Sigmoid colon (tissue), 7 donors: ENCODE measurements around the gene PNKD. TPM values are rescaled to one million over a fixed set of nuclear protein-coding genes. Genes with fewer than 3 reads are reported as not detected.

Source experiments
- DNase-seq: peaks from one replicate; pipeline ENCODE4 v3.0.0-alpha.2; 2019
- H3K27ac ChIP-seq, 4 donors: fragments of 200-600 bp; sonication (generic); one replicate each; pipeline ENCODE4 v1.5.1; 2016 to 2019; ENCODE audit warnings: mild to moderate bottlenecking in 1 of 4
- H3K27me3 ChIP-seq, 3 donors: fragments of 200-600 bp; sonication (generic); one replicate each; pipeline ENCODE4 v1.5.1; 2019; ENCODE audit warnings: mild to moderate bottlenecking in 1 of 3
- H3K36me3 ChIP-seq, 4 donors: fragments of 200-600 bp; sonication (generic); one replicate each; pipeline ENCODE4 v1.5.1; 2016 to 2019
- H3K4me1 ChIP-seq, 4 donors: fragments of 200-600 bp; sonication (generic); one replicate each; pipeline ENCODE4 v1.5.1; 2017 to 2019
- H3K4me3 ChIP-seq, 4 donors: fragments of 200-600 bp; sonication (generic); one replicate each; pipeline ENCODE4 v1.5.1; 2017 to 2019; ENCODE audit warnings: mild to moderate bottlenecking in 2 of 4, moderate library complexity in 1 of 4
- H3K9me3 ChIP-seq, 4 donors: fragments of 200-600 bp in 3 of 4; sonication (generic) in 3 of 4; one replicate each; pipeline versions ENCODE4 v1.5.1 to v1.6.1; 2013 to 2019
- CTCF ChIP-seq, 4 experiments: fragments of 450-650 bp in 3 of 4; fragments of 200-600 bp in 1 of 4; IDR thresholded peaks; one replicate each; pipeline ENCODE4 v1.5.1; 2016 to 2019; ENCODE audit warnings: antibody characterized with exemption in 4 of 4, mild to moderate bottlenecking in 3 of 4, moderate library complexity in 2 of 4
- EP300 ChIP-seq, 4 donors: sonication (generic); formaldehyde crosslinking; IDR thresholded peaks; one replicate each; pipeline ENCODE4 v1.6.1; 2017; ENCODE audit warnings: antibody characterized with exemption in 4 of 4
- POLR2A ChIP-seq, 2 donors: fragments of 450-650 bp; IDR thresholded peaks; one replicate each; pipeline ENCODE4 v1.6.1; 2016; ENCODE audit warnings: antibody characterized with exemption in 2 of 2, mild to moderate bottlenecking in 2 of 2, moderate library complexity in 2 of 2
- POLR2AphosphoS5 ChIP-seq, 4 donors: sonication (generic); formaldehyde crosslinking; IDR thresholded peaks; one replicate each; pipeline ENCODE4 v1.6.1; 2017; ENCODE audit warnings: antibody characterized with exemption in 4 of 4
- WGBS, 2 donors: extraction: QIAGEN DNeasy Blood & Tissue Kit; methylation state at CpG; one replicate each; pipeline ENCODE4 v1.1.7; 2013; 5-methylcytosine and 5-hydroxymethylcytosine counted together
- intact Hi-C: fragments of 100-400 bp; cut with DNase I; formaldehyde crosslinking; loops from one replicate; pipeline ENCODE4 v1.15.1; 2023
- polyA plus RNA-seq, 3 donors: library from polyadenylated mRNA; stranded (reverse); fragments of 200-250 nt; gene quantifications; one replicate each; pipeline ENCODE4 v1.2.3, GENCODE V29; 2013
- total RNA-seq, 4 donors: library from RNA; depleted of rRNA; stranded (reverse); fragments of >200 nt; gene quantifications; one replicate each; pipeline ENCODE4 v1.1.0, GENCODE V29; 2016
- donor health status: healthy with polysubstance abuse.
- donor health status: Bipolar disorder and iron deficiency.
- donor health status: healthy.

The PNKD gene
- total and polyA plus RNA-seq, 7 donors: 46.8 to 199 (median 95.1) TPM

GRCh38 chr2:218230882-218231281 is 39.4 kb upstream of the PNKD start:
- intact Hi-C loops: no loop called here
- Histone ChIP-seq H3K4me3 (no peak overlapping the region), H3K36me3 (peaks cover 0 to 98% (median 44%) of the 10 kb centered on the region in 4 donors), H3K27me3 (no peaks in the 10 kb centered on the region), H3K4me1 (peaks cover 0 to 43% (median 25%) of the 10 kb centered on the region in 4 donors), H3K9me3 (no peaks in the 10 kb centered on the region), H3K27ac (no peak overlapping the region)
- peak in 1 of 4 experiments; percentile 10 for TF ChIP-seq CTCF (IDR thresholded peaks at IDR 0.05)
- no peak for TF ChIP-seq POLR2A (IDR thresholded peaks at IDR 0.05)
- WGBS, 2 donors: 0 to 4% methylated on average over 1 of the region's 1 CpG
- no peak for DNase-seq

GRCh38 chr2:218233543-218233942 is 36.8 kb upstream of the PNKD start:
- H3K4me1 ChIP-seq: peaks cover 0 to 39% (median 24%) of the 10 kb centered on the region in 4 donors
- peaks cover 6 to 98% (median 49%) of the 10 kb centered on the region in 4 donors for H3K36me3 ChIP-seq
- DNase-seq: no peak
- H3K27me3 ChIP-seq: no peaks in the 10 kb centered on the region
- no peak overlapping the region for H3K4me3 ChIP-seq
- no peak for TF ChIP-seq POLR2A (IDR thresholded peaks at IDR 0.05)
- no peak for TF ChIP-seq POLR2AphosphoS5 (IDR thresholded peaks at IDR 0.05)
- no peak for TF ChIP-seq CTCF (IDR thresholded peaks at IDR 0.05)
- TF ChIP-seq EP300 (IDR thresholded peaks at IDR 0.05): no peak
- no peak overlapping the region for H3K27ac ChIP-seq
- intact Hi-C loops: no loop called here
- WGBS, 2 donors: 86 to 92% methylated on average over 4 of the region's 4 CpGs
- H3K9me3 ChIP-seq: no peaks in the 10 kb centered on the region

GRCh38 chr2:218234521-218234920 is 35.8 kb upstream of the PNKD start:
- H3K27me3 ChIP-seq: no peaks in the 10 kb centered on the region
- H3K4me3 ChIP-seq: no peak overlapping the region
- H3K36me3 ChIP-seq: peaks cover 16 to 98% (median 56%) of the 10 kb centered on the region in 4 donors
- intact Hi-C loops: no loop called here
- no peak for TF ChIP-seq POLR2AphosphoS5 (IDR thresholded peaks at IDR 0.05)
- no peak for TF ChIP-seq POLR2A (IDR thresholded peaks at IDR 0.05)
- no peak for TF ChIP-seq CTCF (IDR thresholded peaks at IDR 0.05)
- no peak for TF ChIP-seq EP300 (IDR thresholded peaks at IDR 0.05)
- no peaks in the 10 kb centered on the region for H3K9me3 ChIP-seq
- no peak for DNase-seq
- H3K27ac ChIP-seq: no peak overlapping the region
- H3K4me1 ChIP-seq: peaks cover 0 to 29% (median 16%) of the 10 kb centered on the region in 4 donors
- WGBS, 2 donors: 45 to 53% methylated on average over 3 of the region's 3 CpGs

GRCh38 chr2:218235017-218235416 is 35.3 kb upstream of the PNKD start:
- 98 to 99% methylated on average over 2 of the region's 2 CpGs for WGBS, 2 donors
- Histone ChIP-seq H3K4me3 (no peak overlapping the region), H3K9me3 (no peaks in the 10 kb centered on the region), H3K27ac (no peak overlapping the region), H3K36me3 (peaks cover 17 to 98% (median 61%) of the 10 kb centered on the region in 4 donors), H3K27me3 (no peaks in the 10 kb centered on the region), H3K4me1 (peaks cover 0 to 24% (median 14%) of the 10 kb centered on the region in 4 donors)
- intact Hi-C loops: no loop called here
- TF ChIP-seq CTCF (IDR thresholded peaks at IDR 0.05): no peak
- TF ChIP-seq EP300 (IDR thresholded peaks at IDR 0.05): no peak
- no peak for TF ChIP-seq POLR2AphosphoS5 (IDR thresholded peaks at IDR 0.05)
- TF ChIP-seq POLR2A (IDR thresholded peaks at IDR 0.05): no peak
- DNase-seq: no peak

GRCh38 chr2:218236829-218237228 is 33.5 kb upstream of the PNKD start:
- Histone ChIP-seq H3K4me1 (peaks cover 0 to 13% (median 5%) of the 10 kb centered on the region in 4 donors), H3K9me3 (no peaks in the 10 kb centered on the region), H3K27ac (no peak overlapping the region)

More at GRCh38 chr2:218236829-218237228, 33.5 kb upstream of the PNKD start:
- no peak for DNase-seq
- Histone ChIP-seq H3K27me3 (no peaks in the 10 kb centered on the region), H3K4me3 (no peak overlapping the region), H3K36me3 (peaks cover 28 to 98% (median 58%) of the 10 kb centered on the region in 4 donors)
- TF ChIP-seq POLR2A (IDR thresholded peaks at IDR 0.05) (no peak), EP300 (IDR thresholded peaks at IDR 0.05) (no peak), POLR2AphosphoS5 (IDR thresholded peaks at IDR 0.05) (no peak), CTCF (IDR thresholded peaks at IDR 0.05) (no peak)
- intact Hi-C loops: no loop called here
- WGBS, 2 donors: 93 to 96% methylated on average over 4 of the region's 4 CpGs
